Lower leg skin (tissue), 4 donors: ENCODE data around the gene FEZF1. TPM values are rescaled to one million over a fixed set of nuclear protein-coding genes. Genes with fewer than 3 reads are reported as not detected.

Source experiments
- DNase-seq, 2 donors: peaks; one replicate each; pipeline ENCODE4 v3.0.0-alpha.2; 2019; ENCODE audit warnings: low spot score in 2 of 2
- H3K4me3 ChIP-seq: fragments of 200-600 bp; sonication (generic); 2 replicates; pipeline ENCODE4 v1.5.1; 2017; ENCODE audit warnings: mild to moderate bottlenecking, low read depth; ENCODE audit not compliant: poor library complexity, severe bottlenecking
- POLR2A ChIP-seq, 2 donors: fragments of 450-650 bp; IDR thresholded peaks; one replicate each; pipeline ENCODE4 v1.6.1; 2016 to 2017; ENCODE audit warnings: antibody characterized with exemption in 2 of 2, mild to moderate bottlenecking in 1 of 2, moderate library complexity in 1 of 2
- WGBS, 2 donors: methylation state at CpG; one replicate each; pipeline ENCODE4 v1.1.5; 2018; 5-methylcytosine and 5-hydroxymethylcytosine counted together
- intact Hi-C: fragments of 100-400 bp; cut with DNase I; formaldehyde crosslinking; loops from one replicate; pipeline ENCODE4 v1.15.0; 2023; ENCODE audit warnings: low total_unique reads
- total RNA-seq, 4 donors: library from RNA; depleted of rRNA; stranded (reverse); fragments of >200 nt; gene quantifications; one replicate each; pipeline ENCODE4 v1.1.0, GENCODE V29; 2016
- TF ChIP-seq, protein P1 (sequence below), 3 donors: fragments of 450-650 bp; IDR thresholded peaks; one replicate each; pipeline ENCODE4 v1.5.1; 2016; ENCODE audit warnings: antibody characterized with exemption in 3 of 3, mild to moderate bottlenecking in 3 of 3, moderate library complexity in 2 of 3

Gene FEZF1
- total RNA-seq, result not detected

DNA sequence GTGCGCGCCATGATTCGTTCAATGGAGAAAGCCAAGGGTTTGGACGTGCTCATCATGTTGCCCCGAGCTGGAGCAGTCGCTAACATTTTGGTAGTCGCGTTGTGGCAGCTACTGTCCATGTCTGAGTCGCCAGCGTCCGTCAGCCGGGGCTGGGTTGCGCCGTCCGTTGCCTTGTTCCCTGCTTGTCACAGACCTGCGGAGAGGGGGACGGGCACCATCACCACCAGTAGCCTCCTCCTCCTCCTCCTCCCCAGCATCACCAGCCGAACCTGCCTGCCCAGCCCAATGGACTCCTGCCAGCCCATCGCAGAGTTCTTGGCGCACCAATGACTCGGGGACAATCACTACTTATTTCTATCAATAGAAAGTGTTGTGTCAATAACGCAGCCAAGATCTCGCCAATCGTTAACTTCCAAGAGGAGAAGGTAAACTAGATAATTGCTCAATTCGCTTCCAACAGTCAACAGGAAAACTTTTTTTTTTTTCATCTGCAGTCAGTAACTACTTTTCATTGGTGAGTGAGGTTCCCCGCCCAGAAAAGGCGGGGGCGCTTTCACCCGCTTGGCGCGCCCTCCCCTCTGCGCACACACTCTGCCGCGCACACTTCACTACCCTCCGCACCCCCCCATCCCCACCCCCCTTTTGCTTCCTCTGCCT lies at the start of gene FEZF1:
FEZF1 (minus strand) TSS at position 432 of the 657 bp plus-strand sequence; CDS start at position 119, 313 bp downstream.
- intact Hi-C loops, result no loop called here
- H3K4me3 ChIP-seq, result no peak within 1 kb of the TSS
- DNase-seq, result no peak
- whole genome bisulfite sequencing, 2 donors, result 4 to 10% methylated on average over 33 of the region's 35 CpGs
- TF ChIP-seq POLR2A (IDR thresholded peaks at IDR 0.05), result no peak
- TF ChIP-seq, protein P1, sequence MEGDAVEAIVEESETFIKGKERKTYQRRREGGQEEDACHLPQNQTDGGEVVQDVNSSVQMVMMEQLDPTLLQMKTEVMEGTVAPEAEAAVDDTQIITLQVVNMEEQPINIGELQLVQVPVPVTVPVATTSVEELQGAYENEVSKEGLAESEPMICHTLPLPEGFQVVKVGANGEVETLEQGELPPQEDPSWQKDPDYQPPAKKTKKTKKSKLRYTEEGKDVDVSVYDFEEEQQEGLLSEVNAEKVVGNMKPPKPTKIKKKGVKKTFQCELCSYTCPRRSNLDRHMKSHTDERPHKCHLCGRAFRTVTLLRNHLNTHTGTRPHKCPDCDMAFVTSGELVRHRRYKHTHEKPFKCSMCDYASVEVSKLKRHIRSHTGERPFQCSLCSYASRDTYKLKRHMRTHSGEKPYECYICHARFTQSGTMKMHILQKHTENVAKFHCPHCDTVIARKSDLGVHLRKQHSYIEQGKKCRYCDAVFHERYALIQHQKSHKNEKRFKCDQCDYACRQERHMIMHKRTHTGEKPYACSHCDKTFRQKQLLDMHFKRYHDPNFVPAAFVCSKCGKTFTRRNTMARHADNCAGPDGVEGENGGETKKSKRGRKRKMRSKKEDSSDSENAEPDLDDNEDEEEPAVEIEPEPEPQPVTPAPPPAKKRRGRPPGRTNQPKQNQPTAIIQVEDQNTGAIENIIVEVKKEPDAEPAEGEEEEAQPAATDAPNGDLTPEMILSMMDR (IDR thresholded peaks at IDR 0.05), result no peak

DNA sequence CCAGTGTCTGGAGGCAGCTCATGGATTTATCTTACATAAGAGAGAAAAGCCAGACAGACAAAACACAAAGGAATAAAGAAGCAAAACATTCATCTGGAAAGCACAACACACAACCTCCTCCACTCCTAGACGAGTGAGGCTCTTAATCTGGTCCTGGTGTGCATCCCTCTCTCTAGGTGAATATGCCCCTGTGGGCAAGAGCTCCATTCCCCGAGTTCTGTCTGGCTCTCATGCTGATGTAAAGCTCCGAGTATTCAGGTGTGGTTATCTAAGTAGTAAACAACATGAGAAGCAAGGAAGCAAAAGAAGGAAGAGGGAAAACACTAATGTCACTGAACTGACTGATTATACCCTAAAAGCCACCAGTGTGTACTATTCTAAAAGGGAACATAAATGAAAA lies 47.9 kb upstream of the FEZF1 start:
- TF ChIP-seq POLR2A (IDR thresholded peaks at IDR 0.05), result no peak
- TF ChIP-seq, protein P1 (IDR thresholded peaks at IDR 0.05), result no peak
- 32 to 35% methylated on average over 3 of the region's 3 CpGs for WGBS, 2 donors
- H3K4me3 ChIP-seq, result no peak overlapping the region
- no peak for DNase-seq
- intact Hi-C loops, result no loop called here

DNA sequence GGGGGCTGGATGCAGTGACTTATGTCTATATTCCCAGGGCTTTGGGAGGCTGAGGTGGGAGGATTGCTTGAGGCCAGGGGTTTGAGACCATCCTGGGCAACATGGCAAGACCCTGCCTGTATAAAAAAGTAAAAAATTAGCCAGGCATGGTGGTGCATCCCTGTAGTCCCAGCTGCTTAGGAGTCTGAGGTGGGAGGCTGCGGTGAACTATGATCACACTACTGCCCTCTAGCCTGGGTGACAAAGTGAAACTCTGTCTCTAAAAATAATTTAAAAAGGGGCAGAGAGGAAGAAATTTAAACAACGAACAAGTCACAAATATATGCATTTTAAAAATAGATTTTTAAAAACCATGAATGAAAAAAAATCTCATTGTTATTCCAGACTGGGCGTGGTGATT lies 46.2 kb upstream of the FEZF1 start:
- 89 to 92% methylated on average over 3 of the region's 3 CpGs for WGBS, 2 donors
- TF ChIP-seq POLR2A (IDR thresholded peaks at IDR 0.05), result no peak
- TF ChIP-seq, protein P1 (IDR thresholded peaks at IDR 0.05), result no peak
- no peak for DNase-seq
- intact Hi-C loops, result no loop called here
- no peak overlapping the region for H3K4me3 ChIP-seq

- 70 to 84% methylated on average over 1 of the region's 1 CpG for WGBS, 2 donors
- DNase-seq, result no peak
- no peak for TF ChIP-seq POLR2A (IDR thresholded peaks at IDR 0.05)
- TF ChIP-seq, protein P1 (IDR thresholded peaks at IDR 0.05), result no peak
- no peak overlapping the region for H3K4me3 ChIP-seq
- intact Hi-C loops, result no loop called here
Observed at GRCh38 chr7:122344303-122344620, 39.7 kb upstream of the FEZF1 start.

DNA sequence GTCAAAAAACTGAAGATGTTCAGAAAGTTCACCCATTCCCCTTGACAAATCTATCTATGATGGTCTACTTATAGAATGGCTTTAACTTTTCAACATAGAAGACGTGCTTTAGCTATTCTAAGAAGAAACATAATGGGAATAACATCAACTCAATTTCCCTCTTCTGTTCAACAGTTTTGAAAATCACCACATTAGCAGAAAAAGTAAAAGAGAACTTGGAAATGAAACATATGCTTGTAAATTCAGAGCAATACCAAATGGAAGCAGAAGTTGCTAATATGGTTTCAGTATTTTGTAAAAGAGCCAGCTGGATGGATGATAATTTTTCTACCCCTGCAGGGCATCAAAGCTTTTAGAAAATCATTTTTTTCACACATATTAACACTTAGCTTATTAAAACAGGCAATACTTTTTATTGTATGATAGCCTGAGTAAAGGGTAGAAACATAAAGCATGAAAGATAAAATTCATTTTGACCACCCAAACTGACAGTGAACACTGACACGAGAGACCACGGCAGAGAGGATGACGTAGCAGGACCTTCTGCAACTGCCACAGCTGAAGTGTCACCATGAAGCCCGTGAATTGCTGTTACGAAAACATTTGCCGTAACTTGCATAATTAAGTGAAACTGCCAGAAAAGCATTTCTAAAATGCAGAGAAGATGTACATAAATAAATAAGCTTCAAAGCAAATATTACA lies 39.2 kb upstream of the FEZF1 start:
- 66 to 72% methylated on average over 7 of the region's 7 CpGs for WGBS, 2 donors
- no peak for TF ChIP-seq POLR2A (IDR thresholded peaks at IDR 0.05)
- TF ChIP-seq, protein P1 (IDR thresholded peaks at IDR 0.05), result no peak
- H3K4me3 ChIP-seq, result no peak overlapping the region
- intact Hi-C loops, result no loop called here
- DNase-seq, result no peak
